ENCODE data around the gene PSAT1.

PSAT1 gene

GRCh38 chr9:78288214-78288892 lies 8.6 kb upstream of the PSAT1 start:
- Histone ChIP-seq H3K9ac (ENCODE audit: low read depth, low read length) (no peak overlapping the region), H3K79me2 (ENCODE audit: insufficient read depth, low read length) (no peaks in the 10 kb centered on the region), H3K4me2 (ENCODE audit: insufficient read depth, low read length) (no peak overlapping the region), H3K27ac (ENCODE audit: low read length) (no peak overlapping the region), H3K36me3 (ENCODE audit: insufficient read depth, low read length) (no peaks in the 10 kb centered on the region), H3K9me3 (ENCODE audit: insufficient read depth, low read length, severe bottlenecking) (no peaks in the 10 kb centered on the region), H3K27me3 (ENCODE audit: insufficient read depth, low read length, poor library complexity) (no peaks in the 10 kb centered on the region), H2AFZ (ENCODE audit: low read depth, low read length) (no peak overlapping the region), H3K4me3 (ENCODE audit: low read depth in 1 of 2, low read length in 2 of 2) (no peak overlapping the region), H4K20me1 (ENCODE audit: insufficient read depth, low read length) (no peaks in the 10 kb centered on the region), H3K4me1 (ENCODE audit: insufficient read depth, low read length) (no peaks in the 10 kb centered on the region)
- no peak for TF ChIP-seq EZH2 (IDR thresholded peaks at IDR 0.05; ENCODE audit: borderline replicate concordance, low read depth, low read length, severe bottlenecking)
- TF ChIP-seq, protein P1, sequence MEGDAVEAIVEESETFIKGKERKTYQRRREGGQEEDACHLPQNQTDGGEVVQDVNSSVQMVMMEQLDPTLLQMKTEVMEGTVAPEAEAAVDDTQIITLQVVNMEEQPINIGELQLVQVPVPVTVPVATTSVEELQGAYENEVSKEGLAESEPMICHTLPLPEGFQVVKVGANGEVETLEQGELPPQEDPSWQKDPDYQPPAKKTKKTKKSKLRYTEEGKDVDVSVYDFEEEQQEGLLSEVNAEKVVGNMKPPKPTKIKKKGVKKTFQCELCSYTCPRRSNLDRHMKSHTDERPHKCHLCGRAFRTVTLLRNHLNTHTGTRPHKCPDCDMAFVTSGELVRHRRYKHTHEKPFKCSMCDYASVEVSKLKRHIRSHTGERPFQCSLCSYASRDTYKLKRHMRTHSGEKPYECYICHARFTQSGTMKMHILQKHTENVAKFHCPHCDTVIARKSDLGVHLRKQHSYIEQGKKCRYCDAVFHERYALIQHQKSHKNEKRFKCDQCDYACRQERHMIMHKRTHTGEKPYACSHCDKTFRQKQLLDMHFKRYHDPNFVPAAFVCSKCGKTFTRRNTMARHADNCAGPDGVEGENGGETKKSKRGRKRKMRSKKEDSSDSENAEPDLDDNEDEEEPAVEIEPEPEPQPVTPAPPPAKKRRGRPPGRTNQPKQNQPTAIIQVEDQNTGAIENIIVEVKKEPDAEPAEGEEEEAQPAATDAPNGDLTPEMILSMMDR (IDR thresholded peaks at IDR 0.05; ENCODE audit: borderline replicate concordance, extremely low read depth, low read length, poor library complexity, severe bottlenecking) = no peak
- ATAC-seq (ENCODE audit: insufficient read depth, low read depth) = no peak
- no peak for DNase-seq

DNA sequence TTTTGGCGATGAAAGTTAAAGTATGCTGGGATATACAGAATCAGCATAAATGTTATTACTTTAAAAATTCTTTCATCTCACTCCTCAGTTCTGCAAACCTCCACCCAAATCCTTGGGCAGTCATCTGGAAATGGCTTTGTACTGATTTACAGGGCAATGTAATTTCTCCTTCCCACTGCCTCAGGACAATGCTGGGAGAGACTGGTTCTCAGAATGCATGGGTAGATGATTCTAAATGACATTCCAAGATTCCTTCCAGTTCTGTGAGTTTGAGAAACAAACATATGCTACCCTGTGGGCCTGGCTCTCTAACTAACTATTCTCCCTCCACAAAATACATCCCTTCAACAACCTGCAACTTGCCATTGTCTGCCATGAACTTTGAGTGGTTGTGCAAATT lies 7.5 kb upstream of the PSAT1 start:
- H3K9me3 ChIP-seq (ENCODE audit: insufficient read depth, low read length, severe bottlenecking) = no peaks in the 10 kb centered on the region
- H3K9ac ChIP-seq (ENCODE audit: low read depth, low read length) = no peak overlapping the region
- no peak overlapping the region for H2AFZ ChIP-seq (ENCODE audit: low read depth, low read length)
- no peaks in the 10 kb centered on the region for H3K4me1 ChIP-seq (ENCODE audit: insufficient read depth, low read length)
- no peak overlapping the region for H3K4me3 ChIP-seq (ENCODE audit: low read depth in 1 of 2, low read length in 2 of 2)
- ATAC-seq (ENCODE audit: insufficient read depth, low read depth) (no peak), DNase-seq (no peak)
- no peaks in the 10 kb centered on the region for H3K79me2 ChIP-seq (ENCODE audit: insufficient read depth, low read length)
- no peaks in the 10 kb centered on the region for H4K20me1 ChIP-seq (ENCODE audit: insufficient read depth, low read length)
- no peak overlapping the region for H3K27ac ChIP-seq (ENCODE audit: low read length)
- TF ChIP-seq EZH2 (IDR thresholded peaks at IDR 0.05; ENCODE audit: borderline replicate concordance, low read depth, low read length, severe bottlenecking) = no peak
- TF ChIP-seq, protein P1 (IDR thresholded peaks at IDR 0.05; ENCODE audit: borderline replicate concordance, extremely low read depth, low read length, poor library complexity, severe bottlenecking) = no peak
- H3K36me3 ChIP-seq (ENCODE audit: insufficient read depth, low read length) = no peaks in the 10 kb centered on the region
- H3K27me3 ChIP-seq (ENCODE audit: insufficient read depth, low read length, poor library complexity) = no peaks in the 10 kb centered on the region
- no peak overlapping the region for H3K4me2 ChIP-seq (ENCODE audit: insufficient read depth, low read length)

- H3K27ac ChIP-seq (ENCODE audit: low read length) = no peak overlapping the region
- no peaks in the 10 kb centered on the region for H3K9me3 ChIP-seq (ENCODE audit: insufficient read depth, low read length, severe bottlenecking)
Measured at GRCh38 chr9:78291240-78291925, 5.5 kb upstream of the PSAT1 start.

More at GRCh38 chr9:78291240-78291925, 5.5 kb upstream of the PSAT1 start:
- Histone ChIP-seq H4K20me1 (ENCODE audit: insufficient read depth, low read length) (no peaks in the 10 kb centered on the region), H3K36me3 (ENCODE audit: insufficient read depth, low read length) (no peaks in the 10 kb centered on the region), H3K4me1 (ENCODE audit: insufficient read depth, low read length) (no peaks in the 10 kb centered on the region), H3K27me3 (ENCODE audit: insufficient read depth, low read length, poor library complexity) (no peaks in the 10 kb centered on the region), H3K4me2 (ENCODE audit: insufficient read depth, low read length) (no peak overlapping the region), H3K79me2 (ENCODE audit: insufficient read depth, low read length) (no peaks in the 10 kb centered on the region), H3K4me3 (ENCODE audit: low read depth in 1 of 2, low read length in 2 of 2) (no peak overlapping the region), H2AFZ (ENCODE audit: low read depth, low read length) (no peak overlapping the region), H3K9ac (ENCODE audit: low read depth, low read length) (no peak overlapping the region)
- DNase-seq = no peak
- no peak for ATAC-seq (ENCODE audit: insufficient read depth, low read depth)
- no peak for TF ChIP-seq EZH2 (IDR thresholded peaks at IDR 0.05; ENCODE audit: borderline replicate concordance, low read depth, low read length, severe bottlenecking)
- TF ChIP-seq, protein P1 (IDR thresholded peaks at IDR 0.05; ENCODE audit: borderline replicate concordance, extremely low read depth, low read length, poor library complexity, severe bottlenecking) = no peak

Measured in DND-41 (cell line).